Suppressor macrophage treated with lipopolysaccharide for 4 hours (primary cell): Measurements from ENCODE around the gene MRPL55.

ENCODE experiments used
- DNase-seq: peaks from one replicate; pipeline ENCODE4 v3.0.0-alpha.2; 2020

Gene MRPL55

DNA sequence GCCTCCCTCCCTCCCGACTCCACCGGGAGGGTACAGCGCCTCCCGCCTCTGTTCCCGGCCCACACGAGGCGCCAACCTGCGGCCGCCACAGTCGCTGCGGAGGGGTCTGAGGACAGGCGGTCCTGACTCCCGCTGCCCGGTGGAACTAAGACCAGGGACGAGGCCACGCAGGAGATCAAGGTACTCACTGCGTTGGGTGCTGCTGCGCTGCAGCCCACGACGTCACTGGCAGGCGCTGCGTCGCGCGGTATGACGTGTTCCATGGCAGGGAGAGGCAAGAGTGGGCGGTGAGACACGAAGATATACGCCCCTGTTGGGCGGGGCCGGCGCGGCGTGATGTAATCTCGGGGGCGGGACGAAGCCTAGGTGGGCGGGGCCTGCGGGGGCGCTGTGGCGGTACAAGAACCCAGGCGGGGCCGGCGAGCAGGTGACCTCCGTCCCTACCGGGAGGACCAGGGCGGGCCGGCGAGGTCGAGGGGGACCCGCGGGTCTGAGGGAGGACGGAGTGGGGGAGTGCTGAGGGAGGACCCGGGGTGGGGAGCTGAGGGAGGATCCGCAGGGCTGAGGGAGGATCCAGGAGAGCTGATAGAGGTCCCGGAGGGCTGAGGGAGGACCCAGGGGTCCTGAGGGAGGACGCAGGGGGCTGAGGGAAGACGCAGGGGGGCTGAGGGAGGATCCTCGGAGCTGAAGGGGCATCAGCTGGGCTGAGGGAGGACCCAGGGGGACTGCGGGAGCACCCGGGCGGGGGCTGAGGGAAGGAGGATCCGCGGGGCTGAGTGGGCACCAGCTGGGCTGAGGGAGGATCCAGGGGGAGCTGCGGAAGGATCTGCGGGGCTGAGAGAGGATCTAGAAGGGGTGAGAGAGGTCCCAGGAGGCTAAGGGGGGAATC is at the start of gene MRPL55:
TSS of gene MRPL55 (minus strand) at position 227 of the 889 bp plus-strand sequence. CDS start 1,039 bp downstream, outside the sequence.
- DNase-seq, result peak; percentile 98

DNA sequence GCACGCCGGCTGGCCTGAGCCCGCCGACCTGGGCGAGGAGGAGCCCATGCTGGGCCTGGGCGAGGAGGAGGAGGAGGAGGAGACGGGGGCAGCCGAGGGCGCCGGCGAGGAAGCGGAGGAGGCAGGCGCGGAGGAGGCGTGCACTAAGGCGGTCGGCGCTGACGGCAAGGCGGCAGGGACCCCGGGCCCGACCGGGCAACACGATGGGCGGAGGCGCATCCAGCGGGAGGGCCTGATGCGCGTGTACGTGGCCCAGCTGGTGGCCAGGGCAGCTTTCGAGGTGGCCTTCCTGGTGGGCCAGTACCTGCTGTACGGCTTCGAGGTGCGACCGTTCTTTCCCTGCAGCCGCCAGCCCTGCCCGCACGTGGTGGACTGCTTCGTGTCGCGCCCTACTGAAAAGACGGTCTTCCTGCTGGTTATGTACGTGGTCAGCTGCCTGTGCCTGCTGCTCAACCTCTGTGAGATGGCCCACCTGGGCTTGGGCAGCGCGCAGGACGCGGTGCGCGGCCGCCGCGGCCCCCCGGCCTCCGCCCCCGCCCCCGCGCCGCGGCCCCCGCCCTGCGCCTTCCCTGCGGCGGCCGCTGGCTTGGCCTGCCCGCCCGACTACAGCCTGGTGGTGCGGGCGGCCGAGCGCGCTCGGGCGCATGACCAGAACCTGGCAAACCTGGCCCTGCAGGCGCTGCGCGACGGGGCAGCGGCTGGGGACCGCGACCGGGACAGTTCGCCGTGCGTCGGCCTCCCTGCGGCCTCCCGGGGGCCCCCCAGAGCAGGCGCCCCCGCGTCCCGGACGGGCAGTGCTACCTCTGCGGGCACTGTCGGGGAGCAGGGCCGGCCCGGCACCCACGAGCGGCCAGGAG is 49.3 kb upstream of the MRPL55 start:
- no peak for DNase-seq

DNA sequence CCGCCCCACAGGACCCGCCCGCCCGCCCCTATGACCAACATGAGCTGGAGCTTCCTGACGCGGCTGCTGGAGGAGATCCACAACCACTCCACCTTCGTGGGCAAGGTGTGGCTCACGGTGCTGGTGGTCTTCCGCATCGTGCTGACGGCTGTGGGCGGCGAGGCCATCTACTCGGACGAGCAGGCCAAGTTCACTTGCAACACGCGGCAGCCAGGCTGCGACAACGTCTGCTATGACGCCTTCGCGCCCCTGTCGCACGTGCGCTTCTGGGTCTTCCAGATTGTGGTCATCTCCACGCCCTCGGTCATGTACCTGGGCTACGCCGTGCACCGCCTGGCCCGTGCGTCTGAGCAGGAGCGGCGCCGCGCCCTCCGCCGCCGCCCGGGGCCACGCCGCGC is 48.6 kb upstream of the MRPL55 start:
- no peak for DNase-seq

DNA sequence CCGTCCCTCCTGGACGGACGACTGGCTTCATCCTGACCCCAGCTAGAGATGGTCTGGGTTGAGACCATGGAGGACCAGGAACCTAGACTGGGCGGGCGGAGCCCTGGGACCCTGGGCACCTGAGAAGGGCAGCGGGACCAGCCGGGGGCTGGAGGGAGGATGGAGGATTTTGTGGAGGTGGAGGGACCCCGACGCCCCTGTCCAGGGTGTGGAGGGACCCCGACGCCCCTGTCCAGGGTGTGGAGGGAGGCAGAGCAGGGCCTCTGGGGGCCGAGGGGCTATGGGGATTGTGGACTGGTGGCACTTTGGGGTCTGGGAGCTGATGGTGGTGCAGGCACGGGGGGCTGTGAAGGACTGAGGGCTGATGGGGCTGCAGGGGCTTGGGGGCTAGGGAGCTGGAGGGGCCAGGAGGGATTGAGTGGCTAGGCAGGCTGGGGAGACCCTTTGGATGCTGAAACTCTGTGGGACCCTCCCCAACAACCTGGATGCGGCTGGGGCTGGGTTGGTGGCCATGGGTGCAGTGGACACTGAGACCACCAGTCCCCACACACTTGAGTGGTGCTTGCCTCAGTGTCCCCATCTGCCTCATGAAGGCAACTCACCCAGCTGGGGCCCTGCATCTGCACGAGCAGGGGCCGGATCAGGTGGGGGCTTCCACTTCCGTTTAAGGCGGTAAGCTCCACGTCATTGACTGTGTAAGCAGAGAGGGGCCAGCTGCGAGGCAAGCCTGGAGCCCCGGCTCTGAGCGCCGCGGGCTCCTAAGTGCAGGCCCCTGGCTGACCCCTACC is 48.0 kb upstream of the MRPL55 start:
- no peak for DNase-seq

DNA sequence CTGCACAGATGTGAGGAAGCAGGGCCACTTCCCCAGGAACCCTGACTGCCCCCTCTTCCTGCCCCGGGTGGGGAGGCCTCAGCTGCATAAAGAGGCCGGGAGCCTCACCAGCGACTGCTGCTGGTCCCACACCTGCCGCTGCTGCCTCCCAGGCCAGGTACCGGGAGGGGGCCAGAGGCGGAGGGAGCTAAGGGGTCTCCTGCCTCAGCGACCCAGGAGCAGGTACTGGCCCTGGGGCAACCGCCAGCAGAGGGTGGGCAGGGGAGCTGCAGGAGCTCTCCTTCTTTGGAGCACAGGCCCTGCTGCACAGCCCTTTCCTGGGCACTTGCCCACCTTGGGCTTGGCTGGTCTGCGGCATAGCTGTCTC is 47.4 kb upstream of the MRPL55 start:
- DNase-seq, result no peak

DNA sequence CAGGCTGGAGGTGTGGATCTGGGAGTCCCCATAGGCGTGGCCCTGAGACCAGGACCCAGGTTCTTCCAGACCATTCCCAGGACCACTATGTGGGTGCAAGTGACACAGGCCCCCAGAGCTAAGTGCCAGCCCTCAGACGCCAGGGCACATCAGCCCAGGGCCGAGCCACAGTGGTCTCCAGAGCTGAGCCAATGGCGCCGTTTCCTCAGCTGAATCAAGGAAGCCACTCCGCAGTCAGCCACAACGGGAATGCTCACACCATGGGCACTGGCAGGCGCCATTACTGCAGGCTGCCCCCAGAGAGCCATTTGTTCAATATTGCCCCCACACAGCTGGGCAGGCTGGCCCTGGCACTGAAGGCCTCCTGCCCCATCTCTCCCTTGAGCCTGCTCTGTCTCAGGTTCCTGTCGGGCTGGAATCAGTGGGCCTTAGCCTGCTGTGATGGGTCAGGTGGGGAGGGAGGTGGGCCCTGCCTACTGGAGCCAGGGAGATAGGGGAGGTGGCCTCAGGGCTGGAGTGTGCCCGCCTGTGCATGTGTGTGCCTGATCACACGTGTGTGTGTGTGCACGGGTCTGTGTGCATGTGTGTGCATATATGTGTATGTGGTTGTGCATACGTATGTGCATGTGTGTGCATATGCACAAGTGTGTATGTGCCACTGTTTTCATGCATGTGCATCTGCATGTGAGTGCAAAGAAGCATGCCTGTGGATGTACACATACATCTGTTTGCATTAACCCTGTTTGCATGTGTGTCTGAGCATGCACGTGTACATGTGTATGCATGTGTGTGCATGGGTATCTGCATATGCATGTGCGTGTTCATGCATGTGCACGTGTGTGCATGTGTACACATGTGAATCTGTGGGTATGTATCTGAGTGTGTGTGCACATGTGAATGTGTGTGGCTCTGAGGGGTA is 46.8 kb upstream of the MRPL55 start:
- DNase-seq, result no peak

DNA sequence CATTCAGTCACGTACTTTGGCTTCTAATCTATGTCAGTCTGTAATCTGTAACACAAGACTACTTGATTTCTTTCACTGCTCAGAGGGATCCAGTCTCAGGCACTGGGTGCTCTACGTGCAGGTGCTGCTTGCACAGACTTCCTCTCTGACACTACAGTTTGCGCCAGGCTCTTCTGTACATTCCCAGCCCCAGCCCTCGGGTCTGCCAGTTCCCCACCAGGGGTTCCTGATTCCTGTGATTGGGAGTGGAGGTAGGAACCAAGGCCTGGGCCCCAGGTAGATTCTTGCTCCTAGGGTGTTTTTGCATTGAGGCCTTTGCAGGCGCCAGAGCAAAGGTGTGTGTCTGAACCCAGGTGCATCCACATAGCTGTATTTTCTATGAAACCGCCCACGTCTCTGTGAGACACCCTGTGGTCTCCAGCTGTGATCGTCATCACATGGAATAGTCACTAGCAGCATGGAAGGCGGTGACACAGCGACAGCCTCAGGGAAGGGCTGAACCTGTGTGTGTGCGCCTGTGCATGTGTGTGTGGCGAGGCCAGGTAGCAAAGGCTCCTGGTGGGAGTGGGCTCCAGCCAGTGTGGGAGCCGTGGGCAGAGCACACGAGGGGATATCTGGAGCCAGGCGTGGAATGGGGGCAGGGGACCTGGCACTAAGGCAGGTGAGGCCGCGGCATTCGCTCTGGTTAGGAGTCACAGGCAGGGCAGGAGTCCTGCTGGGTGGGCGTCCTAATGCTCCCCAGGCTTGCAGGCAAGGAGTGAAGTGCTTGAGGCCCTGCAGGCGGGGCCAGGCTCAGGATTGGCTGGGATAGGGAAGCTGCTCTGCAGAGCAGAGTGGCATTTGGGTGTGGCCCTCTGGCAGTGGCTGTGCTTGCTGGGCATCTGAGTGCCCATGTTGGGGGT is 45.8 kb upstream of the MRPL55 start:
- DNase-seq, result no peak

DNA sequence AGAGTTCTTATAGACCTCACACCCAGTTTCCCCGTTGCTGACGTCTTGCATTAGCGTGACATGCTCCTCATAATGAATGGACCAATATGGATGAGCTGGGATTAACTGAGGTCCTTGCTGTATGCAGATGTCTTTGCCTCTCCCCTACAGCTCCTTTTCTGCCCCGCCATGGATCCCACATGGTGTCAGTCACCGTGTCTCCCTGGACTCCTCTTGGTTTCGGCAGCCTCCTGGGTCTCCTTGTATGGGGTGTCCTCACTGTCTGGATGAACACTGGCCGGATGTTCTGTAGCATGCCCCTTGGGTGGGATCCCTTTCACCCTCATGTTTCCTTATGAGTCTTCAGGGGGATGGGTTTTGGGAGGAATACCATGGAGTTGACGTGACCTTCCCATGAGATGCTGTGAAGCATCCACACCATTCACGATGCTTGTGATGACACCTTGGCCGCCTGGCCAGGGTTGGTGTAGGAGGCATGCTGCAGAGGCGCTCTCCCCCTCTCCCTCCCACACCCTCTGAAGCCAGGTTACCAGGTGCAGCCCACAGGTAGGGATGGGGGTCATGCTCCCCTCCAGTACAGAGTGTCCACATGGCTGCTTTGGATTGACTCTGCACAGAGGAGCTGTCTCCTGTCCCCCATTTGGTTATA is 45.0 kb upstream of the MRPL55 start:
- no peak for DNase-seq

DNA sequence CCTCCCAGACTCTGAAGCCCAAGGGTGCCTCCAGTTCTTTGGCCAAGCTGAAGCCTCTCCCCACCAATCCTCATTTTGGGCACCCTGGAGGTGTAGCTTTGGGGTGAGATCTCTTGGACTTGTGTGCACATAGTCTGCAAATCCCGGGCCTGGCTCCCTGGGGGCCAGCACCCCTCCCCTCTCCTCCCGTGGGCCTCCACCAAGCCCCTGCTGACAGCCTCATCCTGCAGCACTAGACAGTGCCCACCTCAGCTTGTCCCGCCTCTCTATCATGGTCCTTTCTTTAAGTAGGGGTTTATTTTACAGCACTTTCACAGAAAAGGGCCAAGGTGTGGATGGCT is 43.8 kb upstream of the MRPL55 start:
- DNase-seq, result no peak

DNA sequence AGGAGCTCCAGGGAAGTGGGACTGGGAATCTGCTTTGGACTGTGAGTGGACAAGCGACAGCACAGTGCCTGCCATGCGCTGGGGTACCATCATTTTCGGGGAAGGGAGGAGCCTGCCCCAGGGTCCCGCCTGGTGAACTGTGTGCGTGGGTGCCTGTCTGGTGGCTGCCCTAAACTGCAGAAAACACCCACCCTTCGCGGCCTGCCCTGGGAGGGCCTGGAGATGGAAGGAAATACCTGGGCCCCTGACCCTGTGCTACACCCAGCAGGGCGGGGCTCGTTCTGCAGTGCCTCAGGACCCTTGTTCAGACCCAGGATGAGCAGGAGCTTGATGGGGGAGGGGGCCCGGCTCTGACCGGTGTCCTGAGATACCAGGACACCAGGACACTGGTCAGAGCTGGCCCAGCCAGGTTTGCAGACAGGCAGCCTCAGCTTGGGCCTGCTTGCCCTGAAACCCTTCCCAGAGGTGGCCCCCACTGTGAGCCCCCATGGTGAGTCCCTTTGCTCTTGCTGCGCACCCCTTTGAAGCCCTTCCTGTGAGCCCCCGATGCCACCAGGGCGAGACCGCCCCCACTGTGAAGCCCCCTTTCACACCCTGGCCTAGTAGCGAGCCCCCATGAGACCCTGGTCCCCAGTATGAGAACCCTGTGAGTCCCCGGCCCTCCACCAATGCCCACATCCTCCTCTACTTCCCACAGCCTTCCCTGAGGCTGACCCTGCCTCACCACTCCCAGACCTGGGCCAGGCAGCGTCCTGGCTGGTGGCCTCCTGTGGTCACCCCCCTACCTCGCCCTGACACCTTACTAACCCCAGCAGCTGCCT is 43.2 kb upstream of the MRPL55 start:
- DNase-seq, result no peak

DNA sequence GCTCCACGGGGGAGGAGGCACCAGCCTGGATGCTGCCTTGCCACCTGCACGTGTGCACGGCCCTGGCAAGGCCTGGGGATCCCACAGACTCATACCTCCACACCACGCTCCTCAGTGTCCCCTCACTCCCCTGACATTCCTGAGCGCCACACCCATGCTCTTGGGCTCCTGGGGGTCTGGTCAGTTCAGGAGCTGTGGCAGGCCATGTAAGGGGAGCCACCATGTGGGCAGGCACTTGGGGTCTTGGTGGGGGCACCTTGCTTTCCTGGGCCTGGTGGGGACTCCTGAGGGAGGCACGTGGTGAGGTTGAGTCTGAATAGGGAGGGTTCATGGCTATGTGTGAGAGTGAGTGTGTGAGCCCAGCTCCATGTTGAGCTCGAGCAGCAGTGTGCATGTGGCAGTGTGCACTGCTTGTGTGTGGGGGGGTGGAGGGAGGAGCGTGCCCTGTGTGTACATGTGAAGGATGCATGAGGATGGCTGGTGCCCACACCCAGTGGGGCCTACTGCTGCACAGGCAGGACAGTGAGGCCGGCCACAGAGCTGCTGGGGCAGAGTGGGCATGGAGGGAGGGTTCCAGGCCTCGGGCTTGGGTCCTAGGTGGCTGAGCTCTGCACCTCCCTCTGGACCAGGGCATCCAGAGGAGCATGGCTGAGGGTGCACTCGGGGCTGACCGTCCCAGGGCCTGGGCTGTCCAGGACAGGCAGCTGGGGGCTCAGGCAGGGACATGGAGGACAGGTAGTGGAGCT is 42.3 kb upstream of the MRPL55 start:
- DNase-seq, result no peak

DNA sequence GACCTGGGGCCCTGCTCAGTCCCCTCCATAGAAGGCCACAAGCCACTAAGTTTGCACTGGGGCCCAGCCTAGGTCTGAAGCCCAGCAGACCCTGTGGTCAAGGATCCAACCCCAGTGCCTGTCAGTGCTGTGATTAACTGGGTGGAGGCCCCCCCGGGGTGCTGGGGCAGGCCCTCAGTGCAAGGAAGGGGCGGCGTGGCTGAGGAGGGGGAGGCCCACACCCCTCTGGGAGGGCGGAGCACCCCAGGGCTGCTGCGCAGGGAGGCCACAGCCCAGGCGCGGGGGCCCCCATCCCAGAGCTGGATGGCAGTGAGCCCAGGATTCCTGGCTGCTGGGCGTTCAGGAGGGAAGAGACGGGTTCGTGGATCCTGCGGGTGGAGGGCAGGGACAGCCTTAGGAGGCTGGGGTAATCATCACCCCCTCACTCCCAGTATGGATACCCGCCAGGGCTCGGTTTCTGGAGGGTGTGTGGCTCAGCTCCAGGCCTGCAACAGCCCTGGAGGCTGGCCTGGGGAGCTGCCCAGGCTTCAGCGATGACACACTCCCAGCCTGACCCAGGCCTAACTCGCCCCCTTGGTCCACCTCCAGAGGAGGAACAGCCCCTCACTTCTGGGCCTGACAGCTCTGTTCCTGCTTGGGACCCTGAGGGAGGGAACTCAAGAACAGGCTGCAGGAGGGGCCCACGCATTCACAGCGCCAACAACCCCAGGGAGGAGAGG is 41.5 kb upstream of the MRPL55 start:
- no peak for DNase-seq

DNA sequence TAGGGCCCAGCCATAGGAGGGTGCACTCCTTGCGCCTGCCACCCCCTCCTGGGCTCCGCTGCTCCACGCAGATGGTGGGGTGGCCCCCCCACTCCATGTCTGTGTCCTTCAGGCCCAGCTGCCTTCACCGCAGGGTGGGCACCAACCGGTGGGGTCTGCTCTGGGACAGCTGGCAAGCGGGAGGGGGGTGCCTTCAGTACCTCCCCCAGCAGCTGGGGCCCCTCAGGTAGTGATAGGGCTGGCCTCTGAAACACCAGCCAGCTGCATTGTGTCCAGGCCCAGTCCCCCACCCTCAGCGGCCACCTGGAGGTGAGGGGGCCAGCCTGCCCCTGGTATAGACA is 41.0 kb upstream of the MRPL55 start:
- no peak for DNase-seq

DNA sequence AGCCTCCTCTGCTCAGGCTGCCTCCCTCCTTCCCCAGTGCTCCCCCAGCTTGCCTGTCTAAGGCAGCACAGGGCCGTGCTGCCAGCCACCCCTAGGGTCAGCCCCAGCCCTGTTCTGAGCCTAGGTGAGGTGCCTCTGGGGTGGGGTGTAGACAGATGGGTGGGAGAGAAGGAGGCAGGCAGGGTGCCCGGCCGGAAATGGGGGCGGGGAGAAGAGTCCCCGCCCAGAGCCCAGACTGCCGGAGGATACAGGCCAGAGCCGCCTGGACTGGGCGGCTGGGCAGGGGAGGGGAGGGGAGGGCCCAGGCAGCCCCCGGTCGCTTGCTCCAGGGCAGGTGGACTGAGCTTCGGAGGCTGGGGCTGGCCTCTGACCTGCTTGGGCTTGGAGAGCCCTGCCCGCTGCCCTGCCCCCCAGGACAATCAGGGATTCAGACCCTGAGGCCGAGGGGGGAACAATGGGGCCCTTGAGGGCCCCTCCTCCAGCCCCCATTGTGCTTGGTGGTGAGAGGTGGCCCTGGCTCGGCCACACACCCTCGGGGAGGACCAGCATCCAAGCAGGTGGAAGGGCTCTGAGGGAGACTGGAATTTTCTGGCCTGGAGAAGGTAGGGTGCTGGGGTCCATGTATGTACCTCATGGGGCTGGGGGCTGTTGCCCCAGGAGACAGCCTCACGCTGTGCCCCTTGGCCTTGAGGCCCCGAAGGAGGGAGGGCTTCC is 40.5 kb upstream of the MRPL55 start, which contains the start of gene GJC2:
TSS of gene GJC2 (plus strand) at position 525 of the 714 bp plus-strand sequence. CDS start 7,829 bp downstream, outside the sequence.
- DNase-seq, result no peak

DNA sequence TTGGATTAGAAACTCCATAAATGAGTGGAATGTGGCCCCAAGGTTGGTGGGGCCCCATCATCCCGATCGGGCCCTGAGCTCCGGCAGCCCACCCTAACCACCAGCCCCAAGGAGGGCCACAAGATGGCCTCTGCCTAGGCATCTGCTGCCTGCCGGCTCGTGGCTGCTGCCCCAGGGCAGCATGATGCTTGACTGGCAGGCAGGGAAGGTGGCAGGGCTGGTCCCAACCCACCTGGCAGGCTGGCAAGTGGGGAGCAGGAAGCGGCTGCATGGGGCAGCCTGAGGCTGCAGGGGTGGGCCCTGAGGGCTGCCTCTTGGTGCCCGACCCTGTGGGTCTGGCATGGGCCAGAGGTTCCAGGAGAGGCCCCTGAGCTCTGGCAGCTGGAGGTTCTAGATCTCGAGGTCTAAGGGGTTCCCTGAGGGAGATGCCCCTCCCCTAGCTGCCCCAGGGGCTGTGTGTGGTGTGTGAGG is 39.9 kb upstream of the MRPL55 start:
- DNase-seq, result no peak

DNA sequence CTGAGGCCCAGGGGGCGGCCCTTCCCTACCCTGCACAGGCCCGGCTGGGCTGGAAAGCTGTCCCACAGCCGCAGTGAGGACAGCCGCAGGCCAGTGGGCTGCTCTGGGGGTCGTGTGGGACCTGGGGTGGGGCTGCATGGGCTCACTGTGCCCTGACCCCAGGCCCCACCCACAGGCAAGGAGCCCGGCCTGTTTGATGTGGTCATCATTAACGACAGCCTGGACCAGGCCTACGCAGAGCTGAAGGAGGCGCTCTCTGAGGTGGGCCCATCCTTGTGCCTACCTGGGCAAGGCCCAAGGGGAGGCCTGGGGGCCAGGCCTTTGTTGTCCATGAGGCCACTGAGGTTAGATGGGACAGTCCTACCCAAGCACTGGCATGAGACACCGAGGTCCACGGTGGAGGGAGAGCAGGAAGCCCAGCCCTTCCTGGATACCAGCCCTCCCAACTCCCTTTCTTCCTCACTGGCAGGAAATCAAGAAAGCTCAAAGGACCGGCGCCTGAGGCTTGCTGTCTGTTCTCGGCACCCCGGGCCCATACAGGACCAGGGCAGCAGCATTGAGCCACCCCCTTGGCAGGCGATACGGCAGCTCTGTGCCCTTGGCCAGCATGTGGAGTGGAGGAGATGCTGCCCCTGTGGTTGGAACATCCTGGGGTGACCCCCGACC is 39.2 kb upstream of the MRPL55 start:
- no peak for DNase-seq

DNA sequence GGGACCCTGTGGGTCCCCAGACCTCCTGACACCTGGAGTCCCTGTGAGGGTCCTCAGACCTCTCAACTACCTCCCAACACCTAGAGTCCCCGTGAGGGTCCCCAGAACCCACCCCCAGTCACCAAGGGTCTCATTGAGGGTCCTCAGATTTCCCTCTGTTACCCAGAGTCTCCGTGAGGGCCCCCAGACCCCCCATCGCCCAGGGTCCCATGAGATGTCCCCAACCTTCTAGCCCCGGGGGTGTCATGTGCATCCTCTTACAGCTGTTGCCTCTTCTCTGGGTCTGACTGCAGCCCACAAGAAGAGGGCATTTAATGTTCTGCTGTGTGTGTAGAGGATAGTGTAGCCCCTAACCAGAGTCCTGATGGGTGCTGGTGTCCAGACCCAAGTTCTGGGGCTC is 38.7 kb upstream of the MRPL55 start:
- DNase-seq, result no peak
